Parathyroid adenoma (tissue), 2 donors: Measurements from ENCODE around the gene TMC5.

Source experiments
- H2AFZ ChIP-seq: fragments of 300-600 bp; sonication (generic); one replicate; pipeline ENCODE4 v1.7.0; 2017; ENCODE audit warnings: antibody characterized with exemption, mild to moderate bottlenecking
- H3K27ac ChIP-seq: fragments of 300-600 bp; sonication (generic); one replicate; pipeline ENCODE4 v1.7.0; 2017
- H3K27me3 ChIP-seq: fragments of 300-600 bp; sonication (generic); one replicate; pipeline ENCODE4 v1.7.0; 2017; ENCODE audit warnings: low read length; ENCODE audit not compliant: control insufficient read depth, insufficient read depth
- H3K36me3 ChIP-seq: fragments of 300-600 bp; sonication (generic); one replicate; pipeline ENCODE4 v1.7.0; 2017; ENCODE audit warnings: low read length; ENCODE audit not compliant: control insufficient read depth, insufficient read depth
- H3K4me1 ChIP-seq: fragments of 300-600 bp; sonication (generic); one replicate; pipeline ENCODE4 v1.7.0; 2017; ENCODE audit warnings: control low read depth
- H3K4me2 ChIP-seq: fragments of 300-600 bp; sonication (generic); one replicate; pipeline ENCODE4 v1.7.0; 2017; ENCODE audit warnings: low read length
- H3K4me3 ChIP-seq: fragments of 300-600 bp; sonication (generic); one replicate; pipeline ENCODE4 v1.7.0; 2017; ENCODE audit warnings: low read depth, low read length
- H3K79me2 ChIP-seq: fragments of 300-600 bp; sonication (generic); one replicate; pipeline ENCODE4 v1.7.0; 2017; ENCODE audit warnings: control low read depth
- H3K9ac ChIP-seq: fragments of 300-600 bp; sonication (generic); one replicate; pipeline ENCODE4 v1.7.0; 2017; ENCODE audit warnings: mild to moderate bottlenecking
- H3K9me3 ChIP-seq: fragments of 300-600 bp; sonication (generic); one replicate; pipeline ENCODE4 v1.7.0; 2017; ENCODE audit warnings: low read length; ENCODE audit not compliant: control insufficient read depth
- TF ChIP-seq, protein P1 (sequence below): fragments of 300-600 bp; sonication (generic); IDR thresholded peaks from one replicate; pipeline ENCODE4 v1.7.0; 2017; ENCODE audit warnings: antibody characterized with exemption, mild to moderate bottlenecking
- donor health status: primary hyperparathyroidism.

TMC5 gene

DNA sequence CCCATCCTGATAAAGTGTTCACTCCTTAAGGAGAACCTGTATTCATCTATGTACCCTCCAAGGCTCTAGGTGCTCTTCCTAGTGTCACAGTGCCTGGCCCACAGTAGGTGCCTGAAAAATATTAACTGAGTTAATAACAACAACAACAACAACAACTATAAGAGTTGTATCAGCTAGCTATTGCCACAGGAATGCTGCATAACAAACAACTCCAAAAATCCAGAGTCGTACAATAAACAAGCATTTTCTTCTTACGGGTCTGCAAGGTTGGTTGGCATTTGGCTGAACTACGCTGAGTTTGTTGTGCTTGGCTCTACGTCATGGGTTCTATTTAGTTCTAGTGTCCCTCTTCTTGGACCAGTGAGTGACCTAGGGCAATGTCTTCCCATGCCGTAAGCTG is 29.2 kb downstream of the TMC5 start:
- Histone ChIP-seq H3K36me3 (no peaks in the 10 kb centered on the region), H3K4me2 (no peak overlapping the region), H3K9ac (no peak overlapping the region), H2AFZ (no peak overlapping the region), H3K79me2 (no peaks in the 10 kb centered on the region), H3K4me3 (no peak overlapping the region), H3K27ac (no peak overlapping the region), H3K9me3 (no peaks in the 10 kb centered on the region), H3K4me1 (no peaks in the 10 kb centered on the region), H3K27me3 (no peaks in the 10 kb centered on the region)
- TF ChIP-seq, protein P1, sequence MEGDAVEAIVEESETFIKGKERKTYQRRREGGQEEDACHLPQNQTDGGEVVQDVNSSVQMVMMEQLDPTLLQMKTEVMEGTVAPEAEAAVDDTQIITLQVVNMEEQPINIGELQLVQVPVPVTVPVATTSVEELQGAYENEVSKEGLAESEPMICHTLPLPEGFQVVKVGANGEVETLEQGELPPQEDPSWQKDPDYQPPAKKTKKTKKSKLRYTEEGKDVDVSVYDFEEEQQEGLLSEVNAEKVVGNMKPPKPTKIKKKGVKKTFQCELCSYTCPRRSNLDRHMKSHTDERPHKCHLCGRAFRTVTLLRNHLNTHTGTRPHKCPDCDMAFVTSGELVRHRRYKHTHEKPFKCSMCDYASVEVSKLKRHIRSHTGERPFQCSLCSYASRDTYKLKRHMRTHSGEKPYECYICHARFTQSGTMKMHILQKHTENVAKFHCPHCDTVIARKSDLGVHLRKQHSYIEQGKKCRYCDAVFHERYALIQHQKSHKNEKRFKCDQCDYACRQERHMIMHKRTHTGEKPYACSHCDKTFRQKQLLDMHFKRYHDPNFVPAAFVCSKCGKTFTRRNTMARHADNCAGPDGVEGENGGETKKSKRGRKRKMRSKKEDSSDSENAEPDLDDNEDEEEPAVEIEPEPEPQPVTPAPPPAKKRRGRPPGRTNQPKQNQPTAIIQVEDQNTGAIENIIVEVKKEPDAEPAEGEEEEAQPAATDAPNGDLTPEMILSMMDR: no peak

DNA sequence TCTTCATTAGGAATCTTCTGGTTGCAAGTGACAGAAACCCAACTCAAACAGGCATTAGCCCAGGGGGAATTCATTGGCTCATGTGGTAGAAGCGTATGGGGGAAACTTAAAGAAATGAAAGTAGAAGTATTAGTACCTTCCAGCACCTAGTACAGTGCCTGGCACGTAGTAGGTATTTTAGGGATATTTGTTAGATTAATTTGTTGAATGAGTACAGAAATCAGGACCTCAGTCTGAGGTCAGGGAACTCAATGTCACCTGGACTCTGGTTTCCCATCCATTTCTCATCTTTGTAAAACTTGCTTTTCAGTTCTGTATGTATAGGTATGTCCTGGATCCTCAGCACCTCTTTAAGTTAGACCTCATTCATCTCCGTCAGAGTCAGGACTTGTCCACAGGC is 32.5 kb downstream of the TMC5 start:
- no peaks in the 10 kb centered on the region for H3K9me3 ChIP-seq

DNA sequence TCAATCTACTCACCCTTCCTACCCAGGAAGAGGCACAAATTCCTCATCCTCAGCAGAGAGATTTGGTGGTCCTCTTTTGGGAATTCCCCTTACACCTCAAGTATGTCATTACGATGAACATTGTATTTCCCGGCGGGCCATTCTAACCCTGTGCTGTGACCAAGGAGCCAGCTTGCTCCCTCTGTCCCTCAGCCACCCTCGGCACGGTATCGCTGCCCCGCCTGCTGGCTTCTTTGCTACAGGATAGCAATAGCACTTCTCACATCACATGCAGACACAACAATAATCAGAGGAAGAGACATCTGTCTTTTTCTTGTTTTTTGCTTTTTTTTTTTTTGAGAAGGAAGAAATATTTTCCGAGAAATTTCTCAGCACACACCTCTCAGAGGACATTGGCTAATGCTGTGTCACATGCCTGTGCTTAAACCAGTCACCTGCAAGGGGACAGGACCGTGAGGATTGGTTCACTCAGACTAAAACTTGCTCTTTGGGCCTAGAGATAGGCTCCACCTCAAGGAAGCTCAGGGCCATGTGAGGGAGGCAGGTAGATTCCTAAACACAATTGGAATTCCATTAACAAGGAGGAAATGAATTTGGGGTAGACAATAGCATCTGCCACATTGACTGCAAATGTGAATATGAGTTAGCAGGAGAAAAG is 41.2 kb downstream of the TMC5 start:
- Histone ChIP-seq H3K27me3 (no peaks in the 10 kb centered on the region), H3K9ac (no peak overlapping the region), H2AFZ (no peak overlapping the region), H3K36me3 (no peaks in the 10 kb centered on the region), H3K27ac (no peak overlapping the region), H3K4me3 (no peak overlapping the region), H3K79me2 (no peaks in the 10 kb centered on the region), H3K4me1 (no peaks in the 10 kb centered on the region), H3K9me3 (no peaks in the 10 kb centered on the region), H3K4me2 (no peak overlapping the region)
- TF ChIP-seq, protein P1: no peak

More for the DNA sequence above, 32.5 kb downstream of the TMC5 start:
- H3K79me2 ChIP-seq: no peaks in the 10 kb centered on the region
- H3K4me3 ChIP-seq: no peak overlapping the region
- H2AFZ ChIP-seq: no peak overlapping the region
- H3K27me3 ChIP-seq: no peaks in the 10 kb centered on the region
- H3K4me1 ChIP-seq: no peaks in the 10 kb centered on the region
- no peak overlapping the region for H3K27ac ChIP-seq
- H3K4me2 ChIP-seq: no peak overlapping the region
- no peak overlapping the region for H3K9ac ChIP-seq
- TF ChIP-seq, protein P1: no peak
- H3K36me3 ChIP-seq: no peaks in the 10 kb centered on the region

DNA sequence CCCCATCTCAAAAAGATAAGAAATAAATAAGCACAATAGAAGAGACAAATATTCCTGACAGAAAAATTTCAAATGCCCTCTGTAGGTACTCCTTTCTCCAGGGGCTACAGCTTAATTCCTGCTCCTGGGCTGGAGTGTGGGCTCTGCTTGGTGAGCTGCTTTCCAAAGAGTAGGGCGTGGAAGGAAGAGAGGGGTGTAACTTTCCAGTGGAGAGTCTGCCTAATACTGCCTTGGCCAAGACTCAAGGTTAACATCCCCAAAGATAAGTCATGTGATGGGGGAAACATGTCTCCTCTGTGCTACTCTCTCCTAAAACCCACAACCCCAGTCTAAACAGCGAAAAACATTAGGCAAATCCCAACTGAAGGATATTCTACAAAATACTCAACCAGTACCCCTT is 42.7 kb downstream of the TMC5 start:
- TF ChIP-seq, protein P1: no peak
- Histone ChIP-seq H3K27me3 (no peaks in the 10 kb centered on the region), H3K4me2 (no peak overlapping the region), H3K4me1 (no peaks in the 10 kb centered on the region), H3K9ac (no peak overlapping the region), H3K27ac (no peak overlapping the region), H3K4me3 (no peak overlapping the region), H3K9me3 (no peaks in the 10 kb centered on the region), H3K36me3 (no peaks in the 10 kb centered on the region), H3K79me2 (no peaks in the 10 kb centered on the region), H2AFZ (no peak overlapping the region)
